HG03378 (cell line): ENCODE data around the gene FKBP14.
"Not testable (repeated sequence)": the region's sequence is repeated elsewhere in the genome, so short reads cannot be mapped to it uniquely, and the experiment has no call there.

Source experiments
- ATAC-seq: cut with Tn5 transposase; IDR thresholded peaks from one replicate; pipeline ENCODE4 v1.9.1; 2021; ENCODE audit warnings: mild to moderate bottlenecking, moderate library complexity; ENCODE audit not compliant: unreplicated experiment

The FKBP14 gene

DNA sequence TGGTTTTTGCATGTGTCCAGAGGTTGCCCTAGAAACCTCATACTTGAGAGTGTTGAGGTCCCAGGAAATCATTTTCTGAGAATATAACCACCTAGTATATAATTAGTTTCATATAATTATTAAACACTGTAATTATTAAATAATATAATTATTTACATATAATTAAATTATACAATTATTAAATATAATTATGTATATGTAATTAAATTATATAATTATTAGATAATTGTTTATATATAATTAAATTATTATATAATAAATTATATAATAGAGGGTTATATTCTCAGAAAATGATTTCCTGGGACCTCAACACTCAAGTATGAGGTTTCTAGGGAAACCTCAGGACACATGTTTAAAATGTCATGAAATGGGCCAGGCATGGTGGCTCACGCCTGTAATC, 64.5 kb downstream of the FKBP14 start:
- no peak for ATAC-seq

DNA sequence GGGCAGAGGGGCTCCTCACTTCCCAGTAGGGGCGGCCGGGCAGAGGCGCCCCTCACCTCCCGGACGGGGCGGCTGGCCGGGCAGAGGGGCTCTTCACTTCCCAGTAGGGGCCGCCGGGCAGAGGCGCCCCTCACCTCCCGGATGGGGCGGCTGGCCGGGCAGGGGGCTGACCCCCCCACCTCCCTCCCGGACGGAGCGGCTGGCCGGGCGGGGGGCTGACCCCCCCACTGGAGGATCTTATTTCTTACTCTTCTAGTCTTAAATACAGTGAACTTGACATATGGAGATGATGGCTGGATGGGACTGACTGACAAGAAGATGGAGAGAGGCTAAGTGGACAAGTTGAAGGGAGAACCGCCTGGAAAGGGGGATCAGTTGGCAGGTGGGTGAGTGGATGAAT, 64.9 kb downstream of the FKBP14 start:
- ATAC-seq: not testable (repeated sequence)
